GM12801 (cell line): Measurements from ENCODE around the gene NELL2.

Experiments used
- CTCF ChIP-seq: IDR thresholded peaks from one replicate; pipeline ENCODE4 v1.5.1; 2011; ENCODE audit warnings: control low read depth; ENCODE audit not compliant: insufficient read length; ENCODE audit errors: extremely low read depth

NELL2 gene

GRCh38 chr12:44775901-44776300 lies 100.2 kb downstream of the NELL2 start:
- no peak for TF ChIP-seq CTCF

GRCh38 chr12:44774815-44775411 lies 101.2 kb downstream of the NELL2 start:
- TF ChIP-seq CTCF, result peak; percentile 20

- TF ChIP-seq CTCF, result no peak
These were observed 104.6 kb downstream of the NELL2 start for GRCh38 chr12:44771485-44772021.

- TF ChIP-seq CTCF, result no peak
These were observed 110.3 kb downstream of the NELL2 start for GRCh38 chr12:44765796-44766195.

- no peak for TF ChIP-seq CTCF
These were observed 113.1 kb downstream of the NELL2 start for GRCh38 chr12:44763021-44763420.

GRCh38 chr12:44759289-44759688 lies 116.8 kb downstream of the NELL2 start:
- no peak for TF ChIP-seq CTCF

GRCh38 chr12:44750468-44750867 lies 125.6 kb downstream of the NELL2 start:
- TF ChIP-seq CTCF, result no peak

- TF ChIP-seq CTCF, result no peak
These were observed 126.5 kb downstream of the NELL2 start for GRCh38 chr12:44749566-44749965.
